ENCODE data around the gene A2M. TPM values are rescaled to one million over a fixed set of nuclear protein-coding genes. Genes with fewer than 3 reads are reported as not detected.

The A2M gene
- total and polyA plus RNA-seq, 2 of the 13 experiments (the other 11 are each of a cell fraction or from before 2014, with no cell fraction given) = 2,807 to 6,551 TPM

- TF ChIP-seq ZNF512 (CRISPR knock-in tag; IDR thresholded peaks at IDR 0.05) = no peak
- no peak for TF ChIP-seq ZNF318 (CRISPR knock-in tag; IDR thresholded peaks at IDR 0.05)
- no peak for TF ChIP-seq ZBTB8A (CRISPR knock-in tag; IDR thresholded peaks at IDR 0.05; ENCODE audit: borderline replicate concordance, low read depth)
- TF ChIP-seq PHB2 (IDR thresholded peaks at IDR 0.05; ENCODE audit: partially characterized antibody) = no peak
- TF ChIP-seq ZNF205 (CRISPR knock-in tag; IDR thresholded peaks at IDR 0.05) = no peak
- no peak for TF ChIP-seq ZSCAN5A (CRISPR knock-in tag; IDR thresholded peaks at IDR 0.05; ENCODE audit: borderline replicate concordance)
- TF ChIP-seq NFE2 (CRISPR knock-in tag; IDR thresholded peaks at IDR 0.05) = no peak
- no peak for TF ChIP-seq MLX (CRISPR knock-in tag; IDR thresholded peaks at IDR 0.05)
- no peak for TF ChIP-seq RAD21 (CRISPR knock-in tag; IDR thresholded peaks at IDR 0.05)
- TF ChIP-seq SIX4 (CRISPR knock-in tag; IDR thresholded peaks at IDR 0.05) = no peak
- peak; percentile 35; the same call in 1 of the 2 replicates for TF ChIP-seq ZFY (CRISPR knock-in tag; IDR thresholded peaks at IDR 0.05)
- TF ChIP-seq FOXK2 (IDR thresholded peaks at IDR 0.05) = no peak
- TF ChIP-seq ZC3H13 (CRISPR knock-in tag; IDR thresholded peaks at IDR 0.05) = peak; percentile 58; the same call in 1 of the 2 replicates
- TF ChIP-seq MED1 (CRISPR knock-in tag; IDR thresholded peaks at IDR 0.05) = peak; percentile 17; the same call in 1 of the 2 replicates
- TF ChIP-seq ZNF12 (CRISPR knock-in tag; IDR thresholded peaks at IDR 0.05) = no peak
- no peak for TF ChIP-seq ZNF724P (CRISPR knock-in tag; IDR thresholded peaks at IDR 0.05; ENCODE audit: borderline replicate concordance)
- no peak for TF ChIP-seq RXRA (CRISPR knock-in tag; IDR thresholded peaks at IDR 0.05)
- no peak for TF ChIP-seq ZNF33A (CRISPR knock-in tag; IDR thresholded peaks at IDR 0.05; ENCODE audit: borderline replicate concordance)
- TF ChIP-seq ZSCAN29 (CRISPR knock-in tag; conservative IDR thresholded peaks at IDR 0.05) = no peak
- TF ChIP-seq KDM5A (IDR thresholded peaks at IDR 0.05; ENCODE audit: borderline replicate concordance, low read length) = no peak
Observed at GRCh38 chr12:9108504-9109212, 7.1 kb downstream of the A2M start (continued).

Data from HepG2 (cell line).